ENCODE data around the gene TIAM1.

Gene TIAM1

GRCh38 chr21:31253684-31254083 is 90.4 kb downstream of the TIAM1 start:
- TF ChIP-seq, protein P1, sequence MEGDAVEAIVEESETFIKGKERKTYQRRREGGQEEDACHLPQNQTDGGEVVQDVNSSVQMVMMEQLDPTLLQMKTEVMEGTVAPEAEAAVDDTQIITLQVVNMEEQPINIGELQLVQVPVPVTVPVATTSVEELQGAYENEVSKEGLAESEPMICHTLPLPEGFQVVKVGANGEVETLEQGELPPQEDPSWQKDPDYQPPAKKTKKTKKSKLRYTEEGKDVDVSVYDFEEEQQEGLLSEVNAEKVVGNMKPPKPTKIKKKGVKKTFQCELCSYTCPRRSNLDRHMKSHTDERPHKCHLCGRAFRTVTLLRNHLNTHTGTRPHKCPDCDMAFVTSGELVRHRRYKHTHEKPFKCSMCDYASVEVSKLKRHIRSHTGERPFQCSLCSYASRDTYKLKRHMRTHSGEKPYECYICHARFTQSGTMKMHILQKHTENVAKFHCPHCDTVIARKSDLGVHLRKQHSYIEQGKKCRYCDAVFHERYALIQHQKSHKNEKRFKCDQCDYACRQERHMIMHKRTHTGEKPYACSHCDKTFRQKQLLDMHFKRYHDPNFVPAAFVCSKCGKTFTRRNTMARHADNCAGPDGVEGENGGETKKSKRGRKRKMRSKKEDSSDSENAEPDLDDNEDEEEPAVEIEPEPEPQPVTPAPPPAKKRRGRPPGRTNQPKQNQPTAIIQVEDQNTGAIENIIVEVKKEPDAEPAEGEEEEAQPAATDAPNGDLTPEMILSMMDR (conservative IDR thresholded peaks at IDR 0.05; ENCODE audit: low read depth, low read length), result no peak
- DNase-seq (ENCODE audit: low read depth), result no peak
- no peak overlapping the region for H3K4me3 ChIP-seq (ENCODE audit: low read depth, low read length)

DNA sequence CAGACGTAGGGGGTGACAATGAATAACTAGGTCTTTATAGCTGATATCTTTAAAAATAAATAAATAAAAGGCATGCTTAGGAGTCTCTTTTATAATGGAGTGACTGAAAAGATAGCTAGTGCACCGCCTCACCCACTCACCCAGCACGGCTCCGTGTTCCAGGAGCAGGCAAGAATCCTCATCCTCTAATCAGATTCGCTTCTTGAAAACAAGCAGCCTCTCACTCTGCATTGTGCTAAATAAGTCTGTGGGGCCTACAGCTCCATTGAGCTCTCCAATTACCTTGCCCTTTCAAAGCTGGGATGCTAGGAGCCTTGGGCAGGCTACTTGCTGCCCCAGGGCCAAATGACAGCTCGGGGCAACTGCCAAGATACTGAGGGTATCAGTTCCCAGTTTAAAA is 91.5 kb downstream of the TIAM1 start:
- TF ChIP-seq, protein P1 (conservative IDR thresholded peaks at IDR 0.05; ENCODE audit: low read depth, low read length), result no peak
- no peak overlapping the region for H3K4me3 ChIP-seq (ENCODE audit: low read depth, low read length)
- no peak for DNase-seq (ENCODE audit: low read depth)

DNA sequence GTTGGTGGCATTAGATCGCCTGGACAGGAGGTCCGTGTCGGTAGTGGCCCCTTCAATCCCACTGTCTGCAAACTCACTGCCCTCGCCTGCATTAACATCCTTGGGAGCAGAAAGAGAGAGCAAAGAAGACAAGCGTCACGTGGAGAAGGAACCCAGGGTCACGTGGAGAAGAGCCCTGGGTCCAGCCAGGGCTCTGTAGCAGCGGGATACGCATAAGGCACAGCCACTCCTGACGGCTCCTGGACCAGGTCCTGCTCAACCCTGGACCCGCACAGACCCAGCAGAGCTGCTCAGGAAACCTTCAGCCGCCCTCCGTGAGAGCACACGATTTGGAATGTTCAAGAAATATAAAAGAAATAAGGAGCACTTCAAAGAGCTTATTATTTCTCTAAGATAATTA is 92.0 kb downstream of the TIAM1 start:
- H3K4me3 ChIP-seq (ENCODE audit: low read depth, low read length), result no peak overlapping the region
- TF ChIP-seq, protein P1 (conservative IDR thresholded peaks at IDR 0.05; ENCODE audit: low read depth, low read length), result no peak
- DNase-seq (ENCODE audit: low read depth), result no peak

GRCh38 chr21:31251686-31252085 is 92.4 kb downstream of the TIAM1 start:
- TF ChIP-seq, protein P1 (conservative IDR thresholded peaks at IDR 0.05; ENCODE audit: low read depth, low read length), result no peak
- no peak for DNase-seq (ENCODE audit: low read depth)
- no peak overlapping the region for H3K4me3 ChIP-seq (ENCODE audit: low read depth, low read length)

DNA sequence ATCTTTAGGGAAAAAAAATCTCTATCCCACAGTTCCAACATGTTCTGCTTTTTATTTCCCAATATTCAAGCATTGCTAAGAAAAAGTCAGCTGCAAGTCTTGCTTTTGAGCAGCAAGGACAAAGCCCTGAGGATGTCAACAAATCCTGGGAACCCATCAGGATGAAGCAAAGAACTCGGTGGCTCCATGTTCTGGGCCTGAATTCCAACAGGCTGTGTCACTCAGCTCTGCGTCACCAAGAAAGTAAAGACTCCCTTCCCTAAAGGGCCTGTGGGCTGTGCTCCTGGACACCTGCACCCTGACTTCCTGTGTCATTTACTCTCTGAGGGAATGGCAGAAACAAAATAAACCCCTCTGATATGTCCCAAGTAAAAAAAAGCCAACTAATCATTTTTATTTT is 95.5 kb downstream of the TIAM1 start:
- DNase-seq (ENCODE audit: low read depth), result peak; percentile 70
- H3K4me3 ChIP-seq (ENCODE audit: low read depth, low read length), result no peak overlapping the region
- TF ChIP-seq, protein P1 (conservative IDR thresholded peaks at IDR 0.05; ENCODE audit: low read depth, low read length), result no peak

GRCh38 chr21:31243611-31244010 is 100.5 kb downstream of the TIAM1 start:
- DNase-seq (ENCODE audit: low read depth), result no peak
- H3K4me3 ChIP-seq (ENCODE audit: low read depth, low read length), result no peak overlapping the region
- TF ChIP-seq, protein P1 (conservative IDR thresholded peaks at IDR 0.05; ENCODE audit: low read depth, low read length), result no peak

- no peak for DNase-seq (ENCODE audit: low read depth)
- TF ChIP-seq, protein P1 (conservative IDR thresholded peaks at IDR 0.05; ENCODE audit: low read depth, low read length), result no peak
- H3K4me3 ChIP-seq (ENCODE audit: low read depth, low read length), result no peak overlapping the region
Measured at GRCh38 chr21:31236528-31236927, 107.5 kb downstream of the TIAM1 start.

Data from choroid plexus epithelial cell (primary cell).